ENCODE data around the gene CEP57L1. TPM values are rescaled to one million over a fixed set of nuclear protein-coding genes. Genes with fewer than 3 reads are reported as not detected.

The CEP57L1 gene
- total RNA-seq, 4 donors from 2014 or later = 10.3 to 18.8 (median 13.8) TPM

DNA sequence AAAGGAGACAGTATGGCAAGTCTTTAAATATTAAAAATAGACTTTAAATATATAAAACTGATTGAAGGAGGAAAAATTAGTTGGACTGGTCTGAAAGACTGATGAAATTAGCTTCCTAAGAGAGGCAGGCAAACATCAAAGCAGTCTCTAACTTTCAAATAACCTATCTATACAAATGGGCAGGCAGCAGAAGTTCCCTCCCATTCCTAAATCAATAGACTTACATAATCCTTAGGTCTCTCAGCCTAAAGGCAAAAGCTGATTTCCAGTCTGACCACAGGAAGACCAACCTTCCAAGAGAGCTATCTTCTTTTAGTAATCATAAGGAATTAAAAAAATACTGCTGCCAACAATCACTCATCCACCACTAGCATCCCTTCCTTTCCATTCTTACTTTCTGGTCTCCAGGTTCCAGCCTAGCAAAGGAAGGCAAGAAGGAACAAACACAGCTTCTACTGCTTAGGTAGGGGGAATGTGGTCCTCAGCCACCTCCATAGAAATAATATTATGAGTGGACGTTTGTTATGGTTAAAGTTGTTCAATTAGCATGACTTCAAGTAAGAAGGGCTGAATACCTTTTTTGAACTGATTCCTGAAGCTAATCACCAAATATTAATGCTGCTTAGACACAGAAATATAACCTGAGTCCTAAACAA, 44.7 kb upstream of the CEP57L1 start:
- Histone ChIP-seq H3K27ac (no peak overlapping the region), H3K9me3 (no peaks in the 10 kb centered on the region), H3K4me3 (no peak overlapping the region), H3K27me3 (no peaks in the 10 kb centered on the region), H3K36me3 (no peaks in the 10 kb centered on the region), H3K4me1 (peaks cover 8% of the 10 kb centered on the region)
- DNase-seq (ENCODE audit: low spot score in 2 of 2) = no peak
- TF ChIP-seq EP300 (IDR thresholded peaks at IDR 0.05) = no peak
- 81% methylated on average over 1 of the region's 1 CpG for WGBS

DNA sequence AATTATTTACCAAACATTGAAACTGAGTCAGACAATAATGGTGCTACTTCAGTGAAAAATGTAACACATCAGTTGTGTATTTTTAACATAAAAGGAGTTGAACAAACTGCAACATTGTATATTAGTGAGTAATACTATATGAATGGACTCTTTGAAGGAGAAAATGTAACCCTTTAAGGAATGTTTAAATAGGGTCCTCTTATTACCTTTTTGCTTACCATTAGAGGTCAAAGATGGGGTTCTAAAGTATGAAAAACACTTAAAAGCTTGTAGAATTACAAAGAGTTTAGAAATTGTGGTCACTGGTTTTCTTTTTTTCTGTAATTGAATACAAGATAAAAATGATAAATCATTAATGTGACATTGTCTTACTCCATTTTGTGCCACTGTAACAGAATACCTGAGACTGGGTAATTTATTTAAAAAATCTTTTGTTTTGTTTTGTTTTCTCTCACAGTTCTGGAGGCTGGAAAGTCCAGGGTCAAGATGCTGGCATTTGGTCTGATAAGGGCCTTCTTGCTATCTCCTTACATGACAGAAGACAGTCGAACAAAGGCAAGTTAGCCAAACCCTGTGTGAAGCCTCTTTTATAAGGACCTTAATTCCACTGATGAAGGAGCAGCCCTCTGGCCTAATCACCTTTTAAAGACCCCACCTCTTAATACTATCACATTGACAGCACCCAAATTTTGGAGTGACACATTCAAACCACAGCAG, 43.8 kb upstream of the CEP57L1 start:
- H3K9me3 ChIP-seq = no peaks in the 10 kb centered on the region
- peaks cover 8% of the 10 kb centered on the region for H3K4me1 ChIP-seq
- no peak for DNase-seq (ENCODE audit: low spot score in 2 of 2)
- WGBS = 96% methylated on average over 1 of the region's 1 CpG
- H3K36me3 ChIP-seq = no peaks in the 10 kb centered on the region
- TF ChIP-seq, protein P1, sequence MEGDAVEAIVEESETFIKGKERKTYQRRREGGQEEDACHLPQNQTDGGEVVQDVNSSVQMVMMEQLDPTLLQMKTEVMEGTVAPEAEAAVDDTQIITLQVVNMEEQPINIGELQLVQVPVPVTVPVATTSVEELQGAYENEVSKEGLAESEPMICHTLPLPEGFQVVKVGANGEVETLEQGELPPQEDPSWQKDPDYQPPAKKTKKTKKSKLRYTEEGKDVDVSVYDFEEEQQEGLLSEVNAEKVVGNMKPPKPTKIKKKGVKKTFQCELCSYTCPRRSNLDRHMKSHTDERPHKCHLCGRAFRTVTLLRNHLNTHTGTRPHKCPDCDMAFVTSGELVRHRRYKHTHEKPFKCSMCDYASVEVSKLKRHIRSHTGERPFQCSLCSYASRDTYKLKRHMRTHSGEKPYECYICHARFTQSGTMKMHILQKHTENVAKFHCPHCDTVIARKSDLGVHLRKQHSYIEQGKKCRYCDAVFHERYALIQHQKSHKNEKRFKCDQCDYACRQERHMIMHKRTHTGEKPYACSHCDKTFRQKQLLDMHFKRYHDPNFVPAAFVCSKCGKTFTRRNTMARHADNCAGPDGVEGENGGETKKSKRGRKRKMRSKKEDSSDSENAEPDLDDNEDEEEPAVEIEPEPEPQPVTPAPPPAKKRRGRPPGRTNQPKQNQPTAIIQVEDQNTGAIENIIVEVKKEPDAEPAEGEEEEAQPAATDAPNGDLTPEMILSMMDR (IDR thresholded peaks at IDR 0.05) = no peak
- TF ChIP-seq POLR2AphosphoS5 (IDR thresholded peaks at IDR 0.05) = no peak
- TF ChIP-seq POLR2A (IDR thresholded peaks at IDR 0.05) = no peak
- TF ChIP-seq EP300 (IDR thresholded peaks at IDR 0.05) = no peak
- no peak overlapping the region for H3K4me3 ChIP-seq
- no peaks in the 10 kb centered on the region for H3K27me3 ChIP-seq
- no peak overlapping the region for H3K27ac ChIP-seq

DNA sequence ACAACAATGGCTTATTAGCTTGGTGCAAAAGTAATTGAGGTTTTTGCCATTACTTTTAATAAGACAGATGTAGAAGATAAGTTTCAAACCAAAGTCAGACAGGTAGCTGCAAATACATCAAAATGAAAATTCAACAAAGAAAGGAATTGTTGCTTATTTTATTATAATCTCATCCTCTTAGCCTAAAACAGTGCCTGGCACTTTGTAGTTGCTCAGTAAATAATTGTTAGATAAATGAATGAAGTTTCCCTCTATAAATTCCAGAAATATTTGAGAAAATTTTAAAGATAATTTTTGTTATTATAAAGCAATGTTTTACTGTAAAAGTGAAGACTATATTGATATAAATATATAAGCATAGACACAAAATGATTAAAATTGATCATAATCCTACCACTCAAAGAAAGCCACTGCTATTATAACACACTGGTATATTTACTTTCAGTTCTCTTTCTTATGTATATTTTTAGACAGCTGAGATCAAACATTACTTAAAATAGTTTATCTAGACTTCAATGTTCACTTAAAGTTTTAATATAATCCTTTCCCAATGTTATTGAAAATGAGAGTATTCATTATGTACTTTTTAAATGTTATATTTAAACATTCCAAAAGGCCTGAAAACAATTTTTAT, 43.2 kb upstream of the CEP57L1 start:
- DNase-seq (ENCODE audit: low spot score in 2 of 2) = no peak
- no peaks in the 10 kb centered on the region for H3K36me3 ChIP-seq
- no peak overlapping the region for H3K4me3 ChIP-seq
- H3K27me3 ChIP-seq = no peaks in the 10 kb centered on the region
- TF ChIP-seq POLR2AphosphoS5 (IDR thresholded peaks at IDR 0.05) = no peak
- TF ChIP-seq EP300 (IDR thresholded peaks at IDR 0.05) = no peak
- TF ChIP-seq, protein P1 (IDR thresholded peaks at IDR 0.05) = no peak
- no peak for TF ChIP-seq POLR2A (IDR thresholded peaks at IDR 0.05)
- H3K27ac ChIP-seq = no peak overlapping the region
- peaks cover 8% of the 10 kb centered on the region for H3K4me1 ChIP-seq
- no peaks in the 10 kb centered on the region for H3K9me3 ChIP-seq

- DNase-seq (ENCODE audit: low spot score in 2 of 2) = no peak
- WGBS = 89% methylated on average over 4 of the region's 4 CpGs
- Histone ChIP-seq H3K36me3 (no peaks in the 10 kb centered on the region), H3K4me1 (peaks cover 8% of the 10 kb centered on the region), H3K27me3 (no peaks in the 10 kb centered on the region), H3K27ac (no peak overlapping the region), H3K4me3 (no peak overlapping the region), H3K9me3 (no peaks in the 10 kb centered on the region)
- TF ChIP-seq, protein P1 (IDR thresholded peaks at IDR 0.05) = no peak
- TF ChIP-seq POLR2A (IDR thresholded peaks at IDR 0.05) = no peak
Observed at GRCh38 chr6:109052852-109053251, 42.5 kb upstream of the CEP57L1 start.

DNA sequence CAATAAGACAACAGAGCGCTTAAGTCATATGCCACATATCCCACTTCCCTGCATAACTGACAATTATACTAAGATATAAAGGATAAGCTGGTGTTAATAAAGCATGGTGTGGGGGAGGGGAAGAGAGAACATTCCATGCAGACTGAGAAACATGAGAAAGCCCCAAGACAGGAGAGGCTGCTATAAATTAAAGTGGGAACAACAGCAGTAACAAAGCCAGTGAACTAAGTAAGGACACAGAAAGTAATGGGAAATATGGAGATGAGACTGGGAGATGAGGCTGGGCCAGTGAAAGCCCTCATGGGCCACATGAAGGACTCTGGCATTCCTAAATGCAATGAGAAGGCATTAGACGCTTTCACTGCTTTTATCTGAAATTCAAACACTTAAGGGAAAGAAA, 42.0 kb upstream of the CEP57L1 start:
- Histone ChIP-seq H3K27me3 (no peaks in the 10 kb centered on the region), H3K36me3 (no peaks in the 10 kb centered on the region), H3K9me3 (no peaks in the 10 kb centered on the region), H3K27ac (no peak overlapping the region), H3K4me3 (no peak overlapping the region), H3K4me1 (peaks cover 8% of the 10 kb centered on the region)
- no peak for DNase-seq (ENCODE audit: low spot score in 2 of 2)
- WGBS = 89% methylated on average over 2 of the region's 2 CpGs
- TF ChIP-seq POLR2AphosphoS5 (IDR thresholded peaks at IDR 0.05) = no peak
- no peak for TF ChIP-seq EP300 (IDR thresholded peaks at IDR 0.05)
- no peak for TF ChIP-seq POLR2A (IDR thresholded peaks at IDR 0.05)
- TF ChIP-seq, protein P1 (IDR thresholded peaks at IDR 0.05) = no peak

Data from suprapubic skin (tissue), 4 donors.